CD14-positive monocyte (primary cell): Measurements from ENCODE around the gene UROC1. TPM values are rescaled to one million over a fixed set of nuclear protein-coding genes. Genes with fewer than 3 reads are reported as not detected.

Experiments used
- DNase-seq, 3 donors: peaks; one replicate each; pipeline ENCODE4 v3.0.0-alpha.2; 2011 to 2022
- H2AFZ ChIP-seq: 2 replicates; pipeline ENCODE4 v1.6.0; 2012; ENCODE audit warnings: mild to moderate bottlenecking, low read depth, low read length, inconsistent platforms; ENCODE audit not compliant: insufficient read depth, poor library complexity, severe bottlenecking
- H3K27ac ChIP-seq, 2 donors: 1 replicate in 1 of 2; 2 replicates in 1 of 2; pipeline ENCODE4 v1.5.1; 2012 to 2013; ENCODE audit warnings: low read length in 2 of 2, control low read depth in 1 of 2, inconsistent platforms in 1 of 2, low read depth in 1 of 2, mild to moderate bottlenecking in 1 of 2
- H3K27me3 ChIP-seq, 2 donors: one replicate each; pipeline versions ENCODE4 v1.6.0 to v1.6.1; 2011 to 2013; ENCODE audit warnings: low read length in 2 of 2; ENCODE audit not compliant: control insufficient read depth in 2 of 2, insufficient read depth in 2 of 2
- H3K36me3 ChIP-seq, 2 donors: replicated peaks in 1 of 2; 1 replicate in 1 of 2; 2 replicates in 1 of 2; pipeline versions ENCODE4 v1.5.1 to v1.6.1; 2012 to 2013; ENCODE audit warnings: low read length in 2 of 2, control low read depth in 1 of 2, inconsistent platforms in 1 of 2, mild to moderate bottlenecking in 1 of 2; ENCODE audit not compliant: insufficient read depth in 2 of 2, control insufficient read depth in 1 of 2
- H3K4me1 ChIP-seq, 2 donors: 1 replicate in 1 of 2; 2 replicates in 1 of 2; pipeline versions ENCODE4 v1.5.1 to v1.6.1; 2012 to 2013; ENCODE audit warnings: low read length in 2 of 2, control low read depth in 1 of 2, inconsistent platforms in 1 of 2, mild to moderate bottlenecking in 1 of 2, moderate library complexity in 1 of 2; ENCODE audit not compliant: insufficient read depth in 2 of 2, control insufficient read depth in 1 of 2
- H3K4me2 ChIP-seq: replicated peaks from 2 replicates; pipeline ENCODE3; 2012; ENCODE audit warnings: low read length, moderate library complexity, mild to moderate bottlenecking; ENCODE audit not compliant: poor library complexity, severe bottlenecking; ENCODE audit errors: extremely low read depth
- H3K4me3 ChIP-seq, 3 experiments: fragments of 200-600 bp in 1 of 3; sonication (generic) in 1 of 3; replicated peaks in 1 of 3; 1 replicate in 2 of 3; 2 replicates in 1 of 3; pipeline ENCODE4 v1.5.1; 2011 to 2013; ENCODE audit warnings: low read length in 3 of 3, mild to moderate bottlenecking in 3 of 3, control low read depth in 2 of 3, low read depth in 2 of 3, inconsistent platforms in 1 of 3, moderate library complexity in 1 of 3
- H3K79me2 ChIP-seq: 2 replicates; pipeline ENCODE4 v1.6.0; 2012; ENCODE audit warnings: mild to moderate bottlenecking, control low read depth, inconsistent platforms, low read length, moderate library complexity; ENCODE audit not compliant: insufficient read depth
- H3K9ac ChIP-seq: 2 replicates; pipeline ENCODE4 v1.6.0; 2017; ENCODE audit warnings: low read length, mild to moderate bottlenecking; ENCODE audit not compliant: insufficient read depth, poor library complexity, severe bottlenecking
- H3K9me3 ChIP-seq, 2 donors: replicated peaks in 1 of 2; 1 replicate in 1 of 2; 2 replicates in 1 of 2; pipeline versions ENCODE4 v1.5.1 to v1.6.1; 2012 to 2013; ENCODE audit warnings: low read length in 2 of 2, control low read depth in 1 of 2; ENCODE audit not compliant: control insufficient read depth in 1 of 2, insufficient read depth in 1 of 2
- H4K20me1 ChIP-seq: 2 replicates; pipeline ENCODE4 v1.6.0; 2012; ENCODE audit warnings: mild to moderate bottlenecking, low read length, control low read depth, moderate library complexity; ENCODE audit not compliant: insufficient read depth
- H3K27ac Mint-ChIP-seq, 7 donors: one replicate each; pipeline ENCODE4 v1.8.0; 2020; ENCODE audit warnings: mild to moderate bottlenecking in 7 of 7, mixed read lengths in 7 of 7, moderate library complexity in 6 of 7, inconsistent platforms in 2 of 7
- H3K27me3 Mint-ChIP-seq, 3 donors: one replicate each; pipeline ENCODE4 v1.8.0; 2021 to 2022; ENCODE audit warnings: low read depth in 3 of 3, mild to moderate bottlenecking in 3 of 3, mixed read lengths in 3 of 3, moderate library complexity in 3 of 3, inconsistent platforms in 1 of 3
- H3K36me3 Mint-ChIP-seq, 2 donors: one replicate each; pipeline ENCODE4 v1.8.0; 2020; ENCODE audit warnings: mixed read lengths in 2 of 2, inconsistent platforms in 1 of 2, mild to moderate bottlenecking in 1 of 2
- H3K4me1 Mint-ChIP-seq: one replicate; pipeline ENCODE4 v1.8.0; 2020; ENCODE audit warnings: mild to moderate bottlenecking, mixed read lengths
- H3K4me3 Mint-ChIP-seq, 2 donors: one replicate each; pipeline ENCODE4 v1.8.0; 2020; ENCODE audit warnings: mild to moderate bottlenecking in 2 of 2, mixed read lengths in 2 of 2, moderate library complexity in 1 of 2
- H3K9me3 Mint-ChIP-seq, 7 donors: one replicate each; pipeline ENCODE4 v1.8.0; 2020 to 2022; ENCODE audit warnings: mixed read lengths in 7 of 7, mild to moderate bottlenecking in 6 of 7, moderate library complexity in 6 of 7, inconsistent platforms in 2 of 7
- WGBS: methylation state at CpG from one replicate; pipeline ENCODE4 v1.1.5; 2013; ENCODE audit warnings: missing lambda C conversion rate; ENCODE audit not compliant: insufficient coverage; 5-methylcytosine and 5-hydroxymethylcytosine counted together
- intact Hi-C, 2 donors: fragments of 100-400 bp; cut with micrococcal nuclease; formaldehyde crosslinking; loops; one replicate each; pipeline versions ENCODE4 v1.15.0 to v1.15.1; 2023
- polyA plus RNA-seq, 3 donors: library from polyadenylated mRNA; depleted of rRNA in 1 of 3; unstranded in 2 of 3; stranded (reverse) in 1 of 3; fragments of 300-500 nt in 2 of 3; fragments of >200 nt in 1 of 3; fragmentation: Illumina TruSeq in 2 of 3; gene quantifications; 1 replicate in 2 of 3; 2 replicates in 1 of 3; pipeline ENCODE4 v1.2.3, GENCODE V29; 2012 to 2021
- TF ChIP-seq, protein P1 (sequence below): fragments of 200-600 bp; IDR thresholded peaks from one replicate; pipeline ENCODE4 v1.8.0; 2022; ENCODE audit warnings: antibody characterized with exemption, mild to moderate bottlenecking

UROC1 gene
- polyA plus RNA-seq, 3 donors = not detected

- no peak for DNase-seq
- Histone ChIP-seq H3K36me3 (no peaks in the 10 kb centered on the region), H3K4me3 (peak overlapping the region in 1 of 3 experiments; percentile 58), H3K4me2 (peak overlapping the region; percentile 73), H3K27ac (peak overlapping the region; percentile 41 to 90), H4K20me1 (no peaks in the 10 kb centered on the region), H3K9ac (no peak overlapping the region), H3K27me3 (no peaks in the 10 kb centered on the region), H2AFZ (no peak overlapping the region), H3K4me1 (peaks cover 88 to 96% of the 10 kb centered on the region in 2 donors), H3K9me3 (no peaks in the 10 kb centered on the region), H3K79me2 (peaks cover 45% of the 10 kb centered on the region)
- WGBS = 100% methylated on average over 1 of the region's 7 CpGs
- H3K27me3 Mint-ChIP-seq = peaks cover 0 to 5% (median 0%) of the 10 kb centered on the region in 3 donors
- no peak overlapping the region for H3K4me3 Mint-ChIP-seq
- TF ChIP-seq, protein P1, sequence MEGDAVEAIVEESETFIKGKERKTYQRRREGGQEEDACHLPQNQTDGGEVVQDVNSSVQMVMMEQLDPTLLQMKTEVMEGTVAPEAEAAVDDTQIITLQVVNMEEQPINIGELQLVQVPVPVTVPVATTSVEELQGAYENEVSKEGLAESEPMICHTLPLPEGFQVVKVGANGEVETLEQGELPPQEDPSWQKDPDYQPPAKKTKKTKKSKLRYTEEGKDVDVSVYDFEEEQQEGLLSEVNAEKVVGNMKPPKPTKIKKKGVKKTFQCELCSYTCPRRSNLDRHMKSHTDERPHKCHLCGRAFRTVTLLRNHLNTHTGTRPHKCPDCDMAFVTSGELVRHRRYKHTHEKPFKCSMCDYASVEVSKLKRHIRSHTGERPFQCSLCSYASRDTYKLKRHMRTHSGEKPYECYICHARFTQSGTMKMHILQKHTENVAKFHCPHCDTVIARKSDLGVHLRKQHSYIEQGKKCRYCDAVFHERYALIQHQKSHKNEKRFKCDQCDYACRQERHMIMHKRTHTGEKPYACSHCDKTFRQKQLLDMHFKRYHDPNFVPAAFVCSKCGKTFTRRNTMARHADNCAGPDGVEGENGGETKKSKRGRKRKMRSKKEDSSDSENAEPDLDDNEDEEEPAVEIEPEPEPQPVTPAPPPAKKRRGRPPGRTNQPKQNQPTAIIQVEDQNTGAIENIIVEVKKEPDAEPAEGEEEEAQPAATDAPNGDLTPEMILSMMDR = no peak
- peaks cover 7 to 8% of the 10 kb centered on the region in 2 donors for H3K36me3 Mint-ChIP-seq
- intact Hi-C loops = loop anchor here (10.0 kb wide), 1 partner anchor 928 kb away; no protein-coding TSS in a partner anchor
- peak overlapping the region in 5 of 7 donors; percentile 8 to 88 (median 66) for H3K27ac Mint-ChIP-seq
- peaks cover 82% of the 10 kb centered on the region for H3K4me1 Mint-ChIP-seq
- H3K9me3 Mint-ChIP-seq = peaks cover 0 to 4% (median 0%) of the 10 kb centered on the region in 7 donors
Measured at GRCh38 chr3:126527006-126527405, 9.4 kb upstream of the UROC1 start.

- peaks cover 86 to 92% of the 10 kb centered on the region in 2 donors for H3K4me1 ChIP-seq
- Mint-ChIP-seq H3K36me3 (peaks cover 7 to 8% of the 10 kb centered on the region in 2 donors), H3K4me1 (peaks cover 80% of the 10 kb centered on the region), H3K27me3 (peaks cover 0 to 5% (median 0%) of the 10 kb centered on the region in 3 donors), H3K27ac (peak overlapping the region in 1 of 7 donors; percentile 8), H3K9me3 (peaks cover 0 to 4% (median 0%) of the 10 kb centered on the region in 7 donors), H3K4me3 (no peak overlapping the region)
- H3K4me2 ChIP-seq = peak overlapping the region; percentile 73
- no peak overlapping the region for H3K4me3 ChIP-seq
- 70% methylated on average over 6 of the region's 7 CpGs for WGBS
- no peaks in the 10 kb centered on the region for H4K20me1 ChIP-seq
- H3K9ac ChIP-seq = peak overlapping the region; percentile 10
- no peaks in the 10 kb centered on the region for H3K36me3 ChIP-seq
- no peaks in the 10 kb centered on the region for H3K9me3 ChIP-seq
- no peak overlapping the region for H2AFZ ChIP-seq
- peak overlapping the region; percentile 14 to 41 for H3K27ac ChIP-seq
- intact Hi-C loops = loop anchor here (10.0 kb wide), 1 partner anchor 928 kb away; no protein-coding TSS in a partner anchor
- no peaks in the 10 kb centered on the region for H3K27me3 ChIP-seq
- TF ChIP-seq, protein P1 = no peak
- DNase-seq = no peak
- peaks cover 42% of the 10 kb centered on the region for H3K79me2 ChIP-seq
Measured at GRCh38 chr3:126526668-126527005, 9.1 kb upstream of the UROC1 start.
